ENCODE data around the gene MRPL48. TPM values are rescaled to one million over a fixed set of nuclear protein-coding genes. Genes with fewer than 3 reads are reported as not detected.
"Not testable (repeated sequence)": the region's sequence is repeated elsewhere in the genome, so short reads cannot be mapped to it uniquely, and the experiment has no call there.

MRPL48 gene
- total RNA-seq, 3 donors from 2014 or later, result 31.5 to 41.2 (median 39.7) TPM

GRCh38 chr11:73749118-73749517 lies 38.6 kb upstream of the MRPL48 start:
- ATAC-seq (no peak), DNase-seq (no peak)
- H3K36me3 ChIP-seq (ENCODE audit: low read depth), result no peaks in the 10 kb centered on the region
- H3K4me1 ChIP-seq (ENCODE audit: low read depth), result peaks cover 17% of the 10 kb centered on the region
- intact Hi-C loops (cut with DNase I, micrococcal nuclease), result no loop called here
- TF ChIP-seq, protein P1, sequence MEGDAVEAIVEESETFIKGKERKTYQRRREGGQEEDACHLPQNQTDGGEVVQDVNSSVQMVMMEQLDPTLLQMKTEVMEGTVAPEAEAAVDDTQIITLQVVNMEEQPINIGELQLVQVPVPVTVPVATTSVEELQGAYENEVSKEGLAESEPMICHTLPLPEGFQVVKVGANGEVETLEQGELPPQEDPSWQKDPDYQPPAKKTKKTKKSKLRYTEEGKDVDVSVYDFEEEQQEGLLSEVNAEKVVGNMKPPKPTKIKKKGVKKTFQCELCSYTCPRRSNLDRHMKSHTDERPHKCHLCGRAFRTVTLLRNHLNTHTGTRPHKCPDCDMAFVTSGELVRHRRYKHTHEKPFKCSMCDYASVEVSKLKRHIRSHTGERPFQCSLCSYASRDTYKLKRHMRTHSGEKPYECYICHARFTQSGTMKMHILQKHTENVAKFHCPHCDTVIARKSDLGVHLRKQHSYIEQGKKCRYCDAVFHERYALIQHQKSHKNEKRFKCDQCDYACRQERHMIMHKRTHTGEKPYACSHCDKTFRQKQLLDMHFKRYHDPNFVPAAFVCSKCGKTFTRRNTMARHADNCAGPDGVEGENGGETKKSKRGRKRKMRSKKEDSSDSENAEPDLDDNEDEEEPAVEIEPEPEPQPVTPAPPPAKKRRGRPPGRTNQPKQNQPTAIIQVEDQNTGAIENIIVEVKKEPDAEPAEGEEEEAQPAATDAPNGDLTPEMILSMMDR (IDR thresholded peaks at IDR 0.05), result no peak
- H3K4me3 ChIP-seq, result no peak overlapping the region
- no peaks in the 10 kb centered on the region for H3K9me3 ChIP-seq

- peak in 1 of 3 donors; percentile 25 for DNase-seq
- Histone ChIP-seq H3K4me1 (ENCODE audit: low read depth) (peaks cover 20% of the 10 kb centered on the region), H3K36me3 (ENCODE audit: low read depth) (no peaks in the 10 kb centered on the region), H3K9me3 (no peaks in the 10 kb centered on the region), H3K4me3 (no peak overlapping the region)
- peak; percentile 76 for ATAC-seq
- TF ChIP-seq, protein P1 (IDR thresholded peaks at IDR 0.05), result no peak
- intact Hi-C loops (cut with DNase I, micrococcal nuclease), result no loop called here
Observed at GRCh38 chr11:73750228-73750627, 37.4 kb upstream of the MRPL48 start.

DNA sequence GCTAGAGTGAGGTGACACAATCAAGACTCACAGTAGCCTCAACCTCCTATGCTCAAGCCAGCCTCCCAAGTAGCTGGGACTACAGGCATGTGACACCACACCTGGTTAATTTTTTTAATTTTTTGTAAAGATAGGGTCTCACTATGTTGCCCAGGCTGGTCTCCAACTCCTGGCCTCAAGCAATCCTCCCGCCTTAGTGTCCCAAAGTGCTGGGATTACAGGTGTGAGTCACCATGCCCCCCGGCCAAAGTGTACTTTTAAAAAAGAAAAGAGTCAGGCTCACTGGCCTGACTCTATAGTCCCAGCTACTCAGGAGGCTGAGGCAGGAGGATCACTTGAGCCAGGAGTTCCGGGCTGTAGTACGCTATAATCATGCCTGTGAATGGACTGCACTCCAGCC lies 36.8 kb upstream of the MRPL48 start:
- DNase-seq; intact Hi-C loops (cut with DNase I, micrococcal nuclease); H3K36me3 ChIP-seq (ENCODE audit: low read depth); H3K4me3 ChIP-seq; H3K9me3 ChIP-seq; ATAC-seq: not testable (repeated sequence)
- peaks cover 20% of the 10 kb centered on the region for H3K4me1 ChIP-seq (ENCODE audit: low read depth)

DNA sequence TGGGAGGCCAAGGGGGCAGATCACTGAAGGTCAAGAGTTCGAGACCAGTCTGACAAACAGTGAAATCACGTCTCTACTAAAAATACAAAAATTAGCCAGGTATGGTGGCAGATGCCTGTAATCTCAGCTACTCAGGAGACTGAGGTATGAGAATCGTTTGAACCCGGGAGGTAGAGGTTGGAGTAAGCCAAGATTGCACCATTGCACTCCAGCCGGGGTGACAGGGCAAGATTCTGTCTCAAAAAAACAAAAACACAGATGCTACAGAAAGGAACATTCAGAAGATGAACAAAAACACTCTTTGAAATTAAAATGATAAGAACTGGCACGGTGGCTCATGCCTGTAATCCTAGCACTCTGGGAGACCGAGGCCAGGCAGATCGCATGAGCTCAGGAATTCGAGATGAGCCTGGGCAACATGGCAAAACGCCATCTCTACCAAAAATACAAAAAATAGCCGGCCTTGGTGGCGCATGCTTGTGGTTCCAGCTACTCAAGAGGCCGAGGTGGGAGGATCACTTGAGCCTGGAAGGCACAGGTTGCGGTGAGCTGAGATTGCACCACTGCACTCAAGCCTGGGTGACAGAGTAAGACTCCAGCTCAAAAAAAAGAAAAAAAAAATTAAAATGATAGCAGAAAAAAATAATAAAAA lies 35.3 kb upstream of the MRPL48 start:
- Histone ChIP-seq H3K4me3 (no peak overlapping the region), H3K4me1 (ENCODE audit: low read depth) (peaks cover 20% of the 10 kb centered on the region), H3K36me3 (ENCODE audit: low read depth) (no peaks in the 10 kb centered on the region), H3K9me3 (no peaks in the 10 kb centered on the region)
- TF ChIP-seq, protein P1 (IDR thresholded peaks at IDR 0.05), result no peak
- ATAC-seq (no peak), DNase-seq (no peak)
- intact Hi-C loops (cut with DNase I, micrococcal nuclease), result no loop called here

DNA sequence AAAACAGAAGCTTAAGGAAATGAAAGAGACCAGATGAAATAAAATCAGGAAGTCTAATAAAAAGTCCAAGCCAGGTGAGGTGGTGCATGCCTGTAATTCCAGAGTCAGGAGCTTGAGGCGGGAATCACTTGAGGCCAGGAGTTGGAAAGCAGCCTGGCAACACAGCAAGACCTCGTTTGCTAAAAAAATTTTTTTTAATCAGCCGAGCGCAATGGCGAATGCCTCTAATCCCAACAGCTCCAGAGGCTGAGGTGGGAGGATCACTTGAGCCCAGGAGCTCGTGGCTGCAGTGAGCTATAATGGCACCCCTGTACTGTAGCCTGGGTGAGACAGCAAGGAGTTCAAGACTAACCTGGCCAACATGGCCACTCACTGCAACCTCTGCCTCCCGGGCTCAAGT lies 34.8 kb upstream of the MRPL48 start:
- H3K4me3 ChIP-seq, result no peak overlapping the region
- TF ChIP-seq, protein P1 (IDR thresholded peaks at IDR 0.05), result no peak
- peaks cover 20% of the 10 kb centered on the region for H3K4me1 ChIP-seq (ENCODE audit: low read depth)
- intact Hi-C loops (cut with DNase I, micrococcal nuclease), result no loop called here
- no peaks in the 10 kb centered on the region for H3K9me3 ChIP-seq
- H3K36me3 ChIP-seq (ENCODE audit: low read depth), result no peaks in the 10 kb centered on the region
- ATAC-seq, result no peak
- no peak for DNase-seq

GRCh38 chr11:73753938-73754337 lies 33.7 kb upstream of the MRPL48 start:
- DNase-seq (no peak), ATAC-seq (peak; percentile 79)
- H3K4me1 ChIP-seq (ENCODE audit: low read depth), result peaks cover 25% of the 10 kb centered on the region
- TF ChIP-seq, protein P1 (IDR thresholded peaks at IDR 0.05), result no peak
- no peaks in the 10 kb centered on the region for H3K9me3 ChIP-seq
- no peaks in the 10 kb centered on the region for H3K36me3 ChIP-seq (ENCODE audit: low read depth)
- H3K4me3 ChIP-seq, result no peak overlapping the region
- intact Hi-C loops (cut with DNase I, micrococcal nuclease), result no loop called here
